ENCODE measurements around the gene DOC2B.

DNA sequence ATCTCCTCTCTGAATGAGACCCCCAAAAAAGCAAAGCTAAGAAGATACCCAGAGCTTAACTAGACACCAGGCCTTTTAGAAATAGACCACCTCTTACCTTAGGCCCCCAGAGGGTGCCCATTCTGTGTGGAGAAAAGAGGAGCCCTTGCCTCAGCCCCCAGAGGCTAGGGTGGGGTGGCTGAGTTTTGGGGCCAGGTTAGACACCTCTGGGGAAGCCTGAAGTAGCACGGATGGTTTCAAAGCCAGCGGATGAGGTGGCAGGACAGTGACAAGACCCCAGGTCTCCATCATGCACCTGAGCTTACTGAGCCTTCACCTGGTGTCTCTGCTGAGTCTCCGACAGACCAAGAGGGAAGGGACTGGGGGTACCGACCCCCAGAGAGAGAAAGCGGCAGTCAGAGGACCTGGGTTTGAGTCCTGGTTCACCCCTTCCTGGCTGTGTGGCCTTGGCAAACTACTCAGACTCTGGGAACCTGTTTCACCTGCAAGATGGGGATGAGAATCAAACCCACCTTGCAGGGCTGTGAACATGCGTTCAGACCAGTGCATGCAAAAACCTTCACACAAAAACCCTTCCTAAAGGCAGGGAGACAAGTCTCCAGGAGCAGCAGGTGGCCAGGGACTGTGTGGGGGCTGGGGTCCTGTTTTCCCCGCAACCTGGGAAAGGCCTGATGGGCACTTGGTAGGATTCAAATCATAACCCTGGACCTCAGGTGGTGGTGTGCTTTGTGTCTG lies 36.3 kb downstream of the DOC2B start:
- TF ChIP-seq POLR2AphosphoS5 (IDR thresholded peaks at IDR 0.05; ENCODE audit: low read depth, low read length) = no peak
- TF ChIP-seq POLR2A (IDR thresholded peaks at IDR 0.05; ENCODE audit: low read depth, low read length) = no peak
- no peak for TF ChIP-seq TAF1 (IDR thresholded peaks at IDR 0.05; ENCODE audit: borderline replicate concordance, low read depth, low read length)
